Upper lobe of right lung (tissue), 1 donor: ENCODE measurements around the gene ODF2L. TPM values are rescaled to one million over a fixed set of nuclear protein-coding genes. Genes with fewer than 3 reads are reported as not detected.
A peak's percentile ranks its signal among the peaks of the same experiment; 100 is the strongest.

Experiments used
- ATAC-seq: fragments of 200-7000 bp; cut with Tn5 transposase; one replicate; pipeline ENCODE4 v1.9.1; 2020; ENCODE audit warnings: mild to moderate bottlenecking, moderate library complexity
- DNase-seq: peaks from one replicate; pipeline ENCODE4 v3.0.0-alpha.2; 2020
- H3K27ac ChIP-seq: fragments of 200-600 bp; one replicate; pipeline ENCODE4 v1.8.0; 2022
- H3K27me3 ChIP-seq: fragments of 200-600 bp; one replicate; pipeline ENCODE4 v1.8.0; 2022; ENCODE audit warnings: mild to moderate bottlenecking
- H3K36me3 ChIP-seq: fragments of 200-600 bp; one replicate; pipeline ENCODE4 v1.8.0; 2022
- H3K4me1 ChIP-seq: fragments of 200-600 bp; one replicate; pipeline ENCODE4 v1.8.0; 2022
- H3K4me3 ChIP-seq: fragments of 200-600 bp; one replicate; pipeline ENCODE4 v1.8.0; 2022; ENCODE audit warnings: mild to moderate bottlenecking
- H3K9me3 ChIP-seq: fragments of 200-600 bp; one replicate; pipeline ENCODE4 v1.8.0; 2022
- CTCF ChIP-seq: fragments of 200-600 bp; IDR thresholded peaks from one replicate; pipeline ENCODE4 v1.8.0; 2022; ENCODE audit warnings: antibody characterized with exemption
- intact Hi-C: fragments of 100-400 bp; cut with DNase I; formaldehyde crosslinking; loops from one replicate; pipeline ENCODE4 v1.11.0; 2022
- total RNA-seq: library from RNA; stranded (reverse); fragmentation: NEBNext Ultra II Directional; extraction: Animal tissue kit (Norgen Biotek cat#: 25700); gene quantifications from one replicate; pipeline ENCODE4 v1.2.1, GENCODE V29; 2021
- donor health status: DM: no; HTN: yes; CAD: no; lungs with severe emphysema.

ODF2L gene
- total RNA-seq, 1 donor from 2014 or later: 47.0 TPM

GRCh38 chr1:86435327-86435726 lies 39.2 kb upstream of the ODF2L start:
- peaks cover 4% of the 10 kb centered on the region for H3K4me1 ChIP-seq
- H3K9me3 ChIP-seq: no peaks in the 10 kb centered on the region
- DNase-seq: no peak
- intact Hi-C loops: no loop called here
- H3K36me3 ChIP-seq: no peaks in the 10 kb centered on the region
- H3K27ac ChIP-seq: no peak overlapping the region
- H3K27me3 ChIP-seq: no peaks in the 10 kb centered on the region
- TF ChIP-seq CTCF: no peak
- H3K4me3 ChIP-seq: no peak overlapping the region
- no peak for ATAC-seq

GRCh38 chr1:86434059-86434458 lies 37.9 kb upstream of the ODF2L start:
- intact Hi-C loops: no loop called here
- Histone ChIP-seq H3K27ac (no peak overlapping the region), H3K36me3 (no peaks in the 10 kb centered on the region), H3K4me3 (no peak overlapping the region), H3K9me3 (no peaks in the 10 kb centered on the region), H3K4me1 (peaks cover 13% of the 10 kb centered on the region), H3K27me3 (no peaks in the 10 kb centered on the region)
- ATAC-seq: no peak
- no peak for DNase-seq
- no peak for TF ChIP-seq CTCF

- Histone ChIP-seq H3K27ac (peak overlapping the region; percentile 78), H3K27me3 (no peaks in the 10 kb centered on the region), H3K36me3 (no peaks in the 10 kb centered on the region), H3K4me1 (peaks cover 18% of the 10 kb centered on the region), H3K9me3 (no peaks in the 10 kb centered on the region), H3K4me3 (no peak overlapping the region)
- intact Hi-C loops: no loop called here
- ATAC-seq (peak; percentile 60), DNase-seq (no peak)
- no peak for TF ChIP-seq CTCF
These were observed 34.3 kb upstream of the ODF2L start for GRCh38 chr1:86430376-86430775.

GRCh38 chr1:86429835-86430234 lies 33.7 kb upstream of the ODF2L start:
- peaks cover 18% of the 10 kb centered on the region for H3K4me1 ChIP-seq
- ATAC-seq: peak; percentile 98
- intact Hi-C loops: no loop called here
- H3K27me3 ChIP-seq: no peaks in the 10 kb centered on the region
- H3K4me3 ChIP-seq: no peak overlapping the region
- DNase-seq: no peak
- no peak for TF ChIP-seq CTCF
- H3K27ac ChIP-seq: peak overlapping the region; percentile 78
- H3K36me3 ChIP-seq: no peaks in the 10 kb centered on the region
- no peaks in the 10 kb centered on the region for H3K9me3 ChIP-seq

- DNase-seq: no peak
- H3K36me3 ChIP-seq: no peaks in the 10 kb centered on the region
- TF ChIP-seq CTCF: no peak
- no peak for ATAC-seq
- peaks cover 18% of the 10 kb centered on the region for H3K4me1 ChIP-seq
- H3K27me3 ChIP-seq: no peaks in the 10 kb centered on the region
- H3K9me3 ChIP-seq: no peaks in the 10 kb centered on the region
- intact Hi-C loops: no loop called here
- H3K27ac ChIP-seq: peak overlapping the region; percentile 74
- no peak overlapping the region for H3K4me3 ChIP-seq
These were observed 33.1 kb upstream of the ODF2L start for GRCh38 chr1:86429122-86429725.

GRCh38 chr1:86423873-86424272 lies 27.8 kb upstream of the ODF2L start, which contains the start of gene CLCA2:
CLCA2 (plus strand) TSS chr1:86424171; CDS start chr1:86424248, 77 bp downstream.
- intact Hi-C loops: no loop called here
- ATAC-seq: no peak
- TF ChIP-seq CTCF: no peak
- H3K9me3 ChIP-seq: no peaks in the 10 kb centered on the region
- H3K36me3 ChIP-seq: no peaks in the 10 kb centered on the region
- H3K4me3 ChIP-seq: no peak within 1 kb of the TSS
- peaks cover 3% of the 10 kb centered on the region for H3K4me1 ChIP-seq
- no peak within 1 kb of the TSS for H3K27ac ChIP-seq
- DNase-seq: no peak
- no peaks in the 10 kb centered on the region for H3K27me3 ChIP-seq
